Fibroblast of lung (primary cell): ENCODE data around the gene MRPS31. TPM values are rescaled to one million over a fixed set of nuclear protein-coding genes. Genes with fewer than 3 reads are reported as not detected.

Source experiments
- DNase-seq, 2 donors: peaks; one replicate each; pipeline versions ENCODE4 v3.0.0 to v3.0.0-alpha.2; 2010; ENCODE audit warnings: low read depth in 2 of 2
- H2AFZ ChIP-seq: 2 replicates; pipeline ENCODE4 v1.5.1; 2012; ENCODE audit warnings: low read length, control low read depth, inconsistent platforms
- H3K27ac ChIP-seq: 2 replicates; pipeline ENCODE4 v1.5.1; 2011; ENCODE audit warnings: low read length, control low read depth; ENCODE audit not compliant: insufficient read depth
- H3K27me3 ChIP-seq: 2 replicates; pipeline ENCODE4 v1.5.1; 2011; ENCODE audit warnings: mild to moderate bottlenecking, low read length; ENCODE audit not compliant: control insufficient read depth, insufficient read depth
- H3K36me3 ChIP-seq: 2 replicates; pipeline ENCODE4 v1.5.1; 2011; ENCODE audit warnings: low read length; ENCODE audit not compliant: control insufficient read depth, insufficient read depth
- H3K4me1 ChIP-seq: 2 replicates; pipeline ENCODE4 v1.5.1; 2011; ENCODE audit warnings: low read length; ENCODE audit not compliant: control insufficient read depth, insufficient read depth; ENCODE audit errors: extremely low read depth
- H3K4me2 ChIP-seq: 2 replicates; pipeline ENCODE4 v1.5.1; 2011; ENCODE audit warnings: low read length, control low read depth; ENCODE audit not compliant: insufficient read depth; ENCODE audit errors: extremely low read depth
- H3K4me3 ChIP-seq, 4 experiments: fragments of 200-600 bp in 1 of 4; sonication (generic) in 1 of 4; replicated peaks in 1 of 4; 2 replicates each; pipeline ENCODE4 v1.5.1; 2011 to 2016; ENCODE audit warnings: low read length in 4 of 4, low read depth in 3 of 4, mild to moderate bottlenecking in 3 of 4, control low read depth in 2 of 4, inconsistent platforms in 1 of 4, mixed read lengths in 1 of 4; ENCODE audit not compliant: insufficient read depth in 1 of 4; ENCODE audit errors: control extremely low read depth in 1 of 4
- H3K79me2 ChIP-seq: 2 replicates; pipeline ENCODE4 v1.5.1; 2012; ENCODE audit warnings: mild to moderate bottlenecking, low read length, inconsistent platforms; ENCODE audit not compliant: control insufficient read depth, insufficient read depth
- H3K9ac ChIP-seq: 2 replicates; pipeline ENCODE4 v1.5.1; 2011; ENCODE audit warnings: mild to moderate bottlenecking, low read length, control low read depth; ENCODE audit not compliant: insufficient read depth
- H3K9me3 ChIP-seq: 2 replicates; pipeline ENCODE4 v1.5.1; 2012; ENCODE audit warnings: low read depth, low read length; ENCODE audit not compliant: control insufficient read depth, insufficient read depth
- H4K20me1 ChIP-seq: 2 replicates; pipeline ENCODE4 v1.5.1; 2011; ENCODE audit warnings: low read length; ENCODE audit not compliant: control insufficient read depth, insufficient read depth; ENCODE audit errors: extremely low read depth
- EZH2 ChIP-seq: IDR thresholded peaks from 2 replicates; pipeline ENCODE4 v1.5.1; 2012; ENCODE audit warnings: low read length, control low read depth, mild to moderate bottlenecking; ENCODE audit errors: missing control alignments
- polyA plus RNA-seq, 2 donors: library from polyadenylated mRNA; depleted of rRNA in 1 of 2; stranded (reverse) in 1 of 2; unstranded in 1 of 2; fragments of >200 nt; gene quantifications; 2 replicates each; pipeline ENCODE4 v1.2.1, GENCODE V29; 2011 to 2012; ENCODE audit warnings: missing spikeins in 1 of 2
- total RNA-seq: library from RNA; depleted of rRNA; stranded (reverse); fragments of >200 nt; gene quantifications from 2 replicates; pipeline ENCODE4 v1.2.1, GENCODE V29; 2014
- TF ChIP-seq, protein P1 (sequence below), 2 donors: IDR thresholded peaks in 1 of 2; conservative IDR thresholded peaks in 1 of 2; 1 replicate in 1 of 2; 2 replicates in 1 of 2; pipeline ENCODE4 v1.5.1; 2011 to 2012; ENCODE audit warnings: low read length in 2 of 2, control low read depth in 1 of 2, inconsistent platforms in 1 of 2, low read depth in 1 of 2, mild to moderate bottlenecking in 1 of 2

MRPS31 gene
- total and polyA plus RNA-seq, 2 donors (not counting 1 experiment from before 2014, with no cell fraction given), result 14.2 to 16.0 TPM

DNA sequence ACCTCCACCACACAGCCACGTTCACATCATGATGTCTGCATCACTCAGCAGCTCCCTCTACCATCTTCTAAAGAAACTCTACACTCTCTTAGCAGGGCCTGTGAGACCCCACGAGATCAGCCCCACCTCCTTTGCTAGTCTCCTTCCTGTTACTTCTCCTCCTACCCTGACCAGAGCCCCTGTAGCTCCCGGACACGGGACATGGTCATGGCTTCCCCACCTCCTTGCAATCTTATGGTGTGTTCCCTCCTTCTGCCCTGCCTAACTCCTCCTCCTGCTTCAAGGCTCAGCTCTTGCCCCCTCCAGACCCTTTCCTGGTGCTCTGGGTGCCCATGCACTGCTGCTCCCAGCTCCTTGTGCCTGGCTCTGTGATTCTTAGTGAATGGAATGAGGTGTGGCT lies 8.1 kb upstream of the MRPS31 start:
- Histone ChIP-seq H3K9ac (no peak overlapping the region), H2AFZ (no peak overlapping the region), H3K9me3 (no peaks in the 10 kb centered on the region), H3K4me2 (no peak overlapping the region), H3K36me3 (no peaks in the 10 kb centered on the region), H3K27ac (no peak overlapping the region), H3K79me2 (no peaks in the 10 kb centered on the region), H3K27me3 (no peaks in the 10 kb centered on the region), H3K4me1 (no peaks in the 10 kb centered on the region), H3K4me3 (no peak overlapping the region), H4K20me1 (no peaks in the 10 kb centered on the region)
- no peak for TF ChIP-seq EZH2
- TF ChIP-seq, protein P1, sequence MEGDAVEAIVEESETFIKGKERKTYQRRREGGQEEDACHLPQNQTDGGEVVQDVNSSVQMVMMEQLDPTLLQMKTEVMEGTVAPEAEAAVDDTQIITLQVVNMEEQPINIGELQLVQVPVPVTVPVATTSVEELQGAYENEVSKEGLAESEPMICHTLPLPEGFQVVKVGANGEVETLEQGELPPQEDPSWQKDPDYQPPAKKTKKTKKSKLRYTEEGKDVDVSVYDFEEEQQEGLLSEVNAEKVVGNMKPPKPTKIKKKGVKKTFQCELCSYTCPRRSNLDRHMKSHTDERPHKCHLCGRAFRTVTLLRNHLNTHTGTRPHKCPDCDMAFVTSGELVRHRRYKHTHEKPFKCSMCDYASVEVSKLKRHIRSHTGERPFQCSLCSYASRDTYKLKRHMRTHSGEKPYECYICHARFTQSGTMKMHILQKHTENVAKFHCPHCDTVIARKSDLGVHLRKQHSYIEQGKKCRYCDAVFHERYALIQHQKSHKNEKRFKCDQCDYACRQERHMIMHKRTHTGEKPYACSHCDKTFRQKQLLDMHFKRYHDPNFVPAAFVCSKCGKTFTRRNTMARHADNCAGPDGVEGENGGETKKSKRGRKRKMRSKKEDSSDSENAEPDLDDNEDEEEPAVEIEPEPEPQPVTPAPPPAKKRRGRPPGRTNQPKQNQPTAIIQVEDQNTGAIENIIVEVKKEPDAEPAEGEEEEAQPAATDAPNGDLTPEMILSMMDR (conservative IDR thresholded peaks at IDR 0.05 in 1 of 2, IDR thresholded peaks at IDR 0.05 in 1 of 2; ENCODE audit: low read depth in 1 of 2, low read length in 2 of 2), result no peak
- no peak for DNase-seq

DNA sequence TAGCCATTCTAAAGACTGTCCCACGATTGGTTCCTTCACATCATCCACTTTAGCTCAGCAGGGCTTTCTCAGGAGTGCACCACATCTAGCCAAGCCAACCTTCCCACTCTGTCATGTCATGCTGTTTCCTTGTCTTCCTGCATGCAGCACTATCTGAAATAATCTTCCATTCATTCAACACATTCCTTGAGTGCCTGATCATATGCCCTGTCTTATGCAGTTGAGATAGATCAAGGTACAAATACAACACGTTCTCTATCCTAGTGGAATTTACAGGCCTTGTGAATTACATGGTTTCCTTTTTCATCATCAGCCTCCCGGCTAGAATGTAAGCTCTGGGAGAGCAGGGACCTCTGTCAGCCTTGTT lies 6.8 kb upstream of the MRPS31 start:
- H3K9me3 ChIP-seq, result no peaks in the 10 kb centered on the region
- H3K4me3 ChIP-seq, result no peak overlapping the region
- no peak overlapping the region for H3K9ac ChIP-seq
- H4K20me1 ChIP-seq, result no peaks in the 10 kb centered on the region
- H3K4me2 ChIP-seq, result no peak overlapping the region
- no peaks in the 10 kb centered on the region for H3K36me3 ChIP-seq
- H2AFZ ChIP-seq, result peak overlapping the region; percentile 31
- H3K27ac ChIP-seq, result no peak overlapping the region
- H3K27me3 ChIP-seq, result no peaks in the 10 kb centered on the region
- H3K79me2 ChIP-seq, result no peaks in the 10 kb centered on the region
- no peaks in the 10 kb centered on the region for H3K4me1 ChIP-seq
- no peak for DNase-seq
- no peak for TF ChIP-seq EZH2
- TF ChIP-seq, protein P1 (conservative IDR thresholded peaks at IDR 0.05 in 1 of 2, IDR thresholded peaks at IDR 0.05 in 1 of 2; ENCODE audit: low read depth in 1 of 2, low read length in 2 of 2), result no peak

DNA sequence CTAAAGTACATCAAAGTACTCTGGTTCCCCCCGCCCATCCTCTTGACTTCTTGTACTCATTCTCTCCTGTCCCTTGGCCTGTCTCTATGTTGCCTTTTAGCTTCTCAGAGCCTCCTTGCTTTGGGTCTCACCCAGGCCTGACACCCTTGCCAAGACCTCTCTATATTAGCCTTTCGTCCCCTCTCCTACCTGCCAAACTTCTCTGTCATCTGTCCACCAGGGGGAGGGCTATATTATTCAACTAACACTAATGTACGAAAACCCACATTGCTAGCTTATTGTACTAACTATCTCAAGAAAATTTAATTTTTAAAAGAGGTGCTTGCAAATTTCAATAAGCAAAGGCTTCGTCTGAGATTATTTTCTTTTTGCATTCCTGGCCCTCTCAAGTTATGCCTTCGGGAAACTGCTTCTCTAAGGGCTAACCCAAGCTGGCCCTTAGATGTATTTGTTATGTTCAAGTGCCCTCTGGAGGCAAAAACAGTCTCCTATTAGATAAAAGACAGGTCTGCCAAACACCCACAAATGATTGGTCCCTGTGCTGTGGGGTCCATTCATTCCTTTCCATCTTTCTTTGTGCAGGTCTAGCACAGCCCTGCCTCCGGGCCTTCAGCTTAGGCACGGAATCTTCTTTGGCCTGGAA lies 6.3 kb upstream of the MRPS31 start:
- Histone ChIP-seq H3K4me2 (peak overlapping the region; percentile 48), H3K27ac (no peak overlapping the region), H3K27me3 (no peaks in the 10 kb centered on the region), H3K9me3 (no peaks in the 10 kb centered on the region), H3K36me3 (no peaks in the 10 kb centered on the region), H3K9ac (no peak overlapping the region), H4K20me1 (no peaks in the 10 kb centered on the region), H3K4me1 (no peaks in the 10 kb centered on the region), H3K4me3 (peak overlapping the region in 2 of 4 experiments; percentile 20 to 23), H2AFZ (peak overlapping the region; percentile 31), H3K79me2 (no peaks in the 10 kb centered on the region)
- no peak for TF ChIP-seq EZH2
- TF ChIP-seq, protein P1 (conservative IDR thresholded peaks at IDR 0.05 in 1 of 2, IDR thresholded peaks at IDR 0.05 in 1 of 2; ENCODE audit: low read depth in 1 of 2, low read length in 2 of 2), result peak; percentile 44 to 50
- DNase-seq, result peak; percentile 43 to 63
